HEK293T (cell line): Measurements from ENCODE around the gene TUBB8B.
"Not testable (repeated sequence)": the region's sequence is repeated elsewhere in the genome, so short reads cannot be mapped to it uniquely, and the experiment has no call there.

Source experiments
- ARNT ChIP-seq: fragments of 450-650 bp; IDR thresholded peaks from 2 replicates; pipeline ENCODE4 v1.6.1; 2017; ENCODE audit warnings: mild to moderate bottlenecking
- BHLHE40 ChIP-seq: fragments of 450-650 bp; IDR thresholded peaks from 2 replicates; pipeline ENCODE4 v1.6.1; 2016; ENCODE audit warnings: mild to moderate bottlenecking, moderate library complexity, borderline replicate concordance
- CTBP1 ChIP-seq: fragments of 450-650 bp; IDR thresholded peaks from 2 replicates; pipeline ENCODE4 v1.6.1; 2016; ENCODE audit warnings: borderline replicate concordance
- ELF4 ChIP-seq: fragments of 450-650 bp; IDR thresholded peaks from 2 replicates; pipeline ENCODE4 v1.6.1; 2017; ENCODE audit warnings: antibody characterized with exemption
- FOXA1 ChIP-seq: fragments of 450-650 bp; IDR thresholded peaks from 2 replicates; pipeline ENCODE4 v1.6.1; 2016; ENCODE audit warnings: mild to moderate bottlenecking
- FOXK2 ChIP-seq: fragments of 450-650 bp; IDR thresholded peaks from 2 replicates; pipeline ENCODE4 v1.6.1; 2016; ENCODE audit warnings: mild to moderate bottlenecking
- FOXM1 ChIP-seq: fragments of 450-650 bp; IDR thresholded peaks from 2 replicates; pipeline ENCODE4 v1.6.1; 2017; ENCODE audit warnings: mild to moderate bottlenecking, borderline replicate concordance
- LEF1 ChIP-seq: fragments of 450-650 bp; IDR thresholded peaks from 2 replicates; pipeline ENCODE4 v1.6.1; 2017; ENCODE audit warnings: mild to moderate bottlenecking, borderline replicate concordance
- SP1 ChIP-seq: fragments of 450-650 bp; IDR thresholded peaks from 2 replicates; pipeline ENCODE4 v1.6.1; 2017
- SUZ12 ChIP-seq: fragments of 450-650 bp; IDR thresholded peaks from 2 replicates; pipeline ENCODE4 v1.6.1; 2016; ENCODE audit warnings: mild to moderate bottlenecking
- TARDBP ChIP-seq: fragments of 450-650 bp; IDR thresholded peaks from 2 replicates; pipeline ENCODE4 v1.6.1; 2016
- ZNF384 ChIP-seq: fragments of 450-650 bp; IDR thresholded peaks from 2 replicates; pipeline ENCODE4 v1.6.1; 2016
- TF ChIP-seq, protein P1 (sequence below): fragments of 450-650 bp; IDR thresholded peaks from 2 replicates; pipeline ENCODE4 v1.6.1; 2016

DNA sequence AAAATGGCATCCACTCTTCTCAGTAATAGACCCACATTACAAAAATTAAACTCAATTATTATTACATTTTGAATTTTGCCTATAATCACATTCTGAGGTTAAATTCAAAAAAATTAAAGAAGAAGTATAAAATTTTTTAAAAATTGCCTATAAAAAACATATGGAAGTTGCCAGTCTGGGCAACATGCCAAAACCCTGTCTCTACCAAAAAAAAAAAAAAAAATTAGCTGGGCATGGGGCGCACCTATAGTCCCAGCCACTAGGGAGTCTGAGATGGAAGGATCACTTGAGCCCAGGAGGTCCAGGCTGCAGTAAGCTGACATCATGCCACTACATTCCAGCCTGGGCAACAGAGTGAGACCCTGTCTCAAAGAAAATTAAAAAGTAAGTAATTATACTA, 42.1 kb upstream of the TUBB8B start:
- TF ChIP-seq FOXA1, FOXM1, BHLHE40, LEF1, SP1, ARNT, CTBP1, ZNF384, ELF4, TARDBP, FOXK2, SUZ12: not testable (repeated sequence)
- TF ChIP-seq, protein P1, sequence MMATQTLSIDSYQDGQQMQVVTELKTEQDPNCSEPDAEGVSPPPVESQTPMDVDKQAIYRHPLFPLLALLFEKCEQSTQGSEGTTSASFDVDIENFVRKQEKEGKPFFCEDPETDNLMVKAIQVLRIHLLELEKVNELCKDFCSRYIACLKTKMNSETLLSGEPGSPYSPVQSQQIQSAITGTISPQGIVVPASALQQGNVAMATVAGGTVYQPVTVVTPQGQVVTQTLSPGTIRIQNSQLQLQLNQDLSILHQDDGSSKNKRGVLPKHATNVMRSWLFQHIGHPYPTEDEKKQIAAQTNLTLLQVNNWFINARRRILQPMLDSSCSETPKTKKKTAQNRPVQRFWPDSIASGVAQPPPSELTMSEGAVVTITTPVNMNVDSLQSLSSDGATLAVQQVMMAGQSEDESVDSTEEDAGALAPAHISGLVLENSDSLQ: not testable (repeated sequence)
